ENCODE results near the gene FAM131A.

Gene FAM131A, protein sequence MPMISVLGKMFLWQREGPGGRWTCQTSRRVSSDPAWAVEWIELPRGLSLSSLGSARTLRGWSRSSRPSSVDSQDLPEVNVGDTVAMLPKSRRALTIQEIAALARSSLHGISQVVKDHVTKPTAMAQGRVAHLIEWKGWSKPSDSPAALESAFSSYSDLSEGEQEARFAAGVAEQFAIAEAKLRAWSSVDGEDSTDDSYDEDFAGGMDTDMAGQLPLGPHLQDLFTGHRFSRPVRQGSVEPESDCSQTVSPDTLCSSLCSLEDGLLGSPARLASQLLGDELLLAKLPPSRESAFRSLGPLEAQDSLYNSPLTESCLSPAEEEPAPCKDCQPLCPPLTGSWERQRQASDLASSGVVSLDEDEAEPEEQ

DNA sequence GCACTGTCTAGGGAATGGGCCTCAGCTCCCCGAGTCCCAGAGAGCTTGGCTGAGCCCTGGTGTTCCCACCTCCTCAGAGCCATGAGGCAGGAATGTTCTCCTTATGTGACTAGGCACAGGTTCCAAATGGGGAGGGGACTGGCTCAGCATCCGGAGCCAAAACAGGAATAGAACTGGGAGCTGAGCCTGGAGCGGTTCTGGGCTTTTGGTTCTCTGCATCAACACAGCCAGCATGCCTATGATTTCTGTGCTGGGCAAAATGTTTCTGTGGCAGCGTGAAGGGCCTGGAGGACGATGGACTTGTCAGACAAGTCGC is at the start of gene FAM131A:
FAM131A (plus strand) TSS at position 202 of the 316 bp plus-strand sequence; CDS start at position 233, 31 bp downstream.
- DNase-seq, result no peak

DNA sequence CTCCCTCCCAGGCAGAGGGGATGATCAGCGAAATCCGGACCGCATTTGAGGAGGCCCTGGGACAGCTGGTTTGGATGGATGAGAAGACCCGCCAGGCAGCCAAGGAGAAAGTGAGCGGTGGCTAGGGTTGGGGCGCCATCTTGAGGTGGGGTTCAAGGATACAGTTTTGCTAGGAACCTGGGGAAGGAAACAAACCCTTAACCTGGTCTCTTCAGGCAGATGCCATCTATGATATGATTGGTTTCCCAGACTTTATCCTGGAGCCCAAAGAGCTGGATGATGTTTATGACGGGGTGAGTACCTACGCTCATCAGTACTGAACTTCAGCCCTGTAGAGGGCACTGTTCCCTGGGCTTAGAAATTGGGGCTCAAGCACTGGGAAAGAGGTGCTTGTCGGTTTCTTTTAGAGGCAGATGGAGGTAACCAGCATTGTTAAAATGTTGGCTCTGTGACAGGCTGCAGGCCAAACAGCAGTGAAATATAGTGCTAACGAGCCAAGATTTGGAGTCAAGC is 47.9 kb upstream of the FAM131A start:
- DNase-seq, result peak; percentile 55 to 63

DNA sequence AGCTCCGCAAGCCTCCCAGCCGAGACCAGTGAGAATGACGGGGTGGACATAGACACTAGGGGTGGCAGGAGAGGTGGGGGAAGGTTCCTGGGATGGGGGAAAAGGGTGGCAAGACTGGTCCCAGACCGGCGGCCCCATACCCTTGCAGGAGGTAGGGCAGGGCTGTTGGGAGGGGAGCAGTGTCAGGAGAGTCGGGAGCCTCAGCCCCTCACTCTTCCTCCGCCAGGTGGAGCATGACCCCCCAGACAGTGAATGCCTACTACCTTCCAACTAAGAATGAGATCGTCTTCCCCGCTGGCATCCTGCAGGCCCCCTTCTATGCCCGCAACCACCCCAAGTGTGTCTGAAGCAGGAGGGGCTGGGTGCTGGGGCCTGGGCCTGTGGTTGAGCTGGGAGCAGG is 47.1 kb upstream of the FAM131A start:
- no peak for DNase-seq

DNA sequence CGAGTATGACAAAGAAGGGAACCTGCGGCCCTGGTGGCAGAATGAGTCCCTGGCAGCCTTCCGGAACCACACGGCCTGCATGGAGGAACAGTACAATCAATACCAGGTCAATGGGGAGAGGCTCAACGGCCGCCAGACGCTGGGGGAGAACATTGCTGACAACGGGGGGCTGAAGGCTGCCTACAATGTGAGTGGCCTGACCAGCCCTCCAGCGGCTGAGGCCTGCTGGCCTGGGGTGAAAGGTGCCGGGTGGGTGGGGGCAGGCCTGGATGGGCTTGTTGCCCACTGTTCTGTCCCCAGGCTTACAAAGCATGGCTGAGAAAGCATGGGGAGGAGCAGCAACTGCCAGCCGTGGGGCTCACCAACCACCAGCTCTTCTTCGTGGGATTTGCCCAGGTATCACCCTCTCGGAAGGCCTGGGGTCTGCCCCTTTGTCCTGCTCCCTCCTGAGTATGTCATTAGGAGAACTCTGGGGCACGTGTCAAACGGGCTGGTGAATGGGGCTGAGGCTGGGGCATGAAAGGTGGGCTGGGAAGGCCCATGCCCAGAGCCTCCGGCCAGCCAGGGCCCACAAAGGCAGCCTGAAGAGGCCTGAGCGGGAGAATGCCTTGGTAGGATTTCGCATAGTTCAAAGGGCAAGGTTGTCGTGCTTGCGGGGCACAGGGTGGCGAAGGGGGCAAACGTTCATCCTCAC is 46.2 kb upstream of the FAM131A start:
- DNase-seq, result no peak

DNA sequence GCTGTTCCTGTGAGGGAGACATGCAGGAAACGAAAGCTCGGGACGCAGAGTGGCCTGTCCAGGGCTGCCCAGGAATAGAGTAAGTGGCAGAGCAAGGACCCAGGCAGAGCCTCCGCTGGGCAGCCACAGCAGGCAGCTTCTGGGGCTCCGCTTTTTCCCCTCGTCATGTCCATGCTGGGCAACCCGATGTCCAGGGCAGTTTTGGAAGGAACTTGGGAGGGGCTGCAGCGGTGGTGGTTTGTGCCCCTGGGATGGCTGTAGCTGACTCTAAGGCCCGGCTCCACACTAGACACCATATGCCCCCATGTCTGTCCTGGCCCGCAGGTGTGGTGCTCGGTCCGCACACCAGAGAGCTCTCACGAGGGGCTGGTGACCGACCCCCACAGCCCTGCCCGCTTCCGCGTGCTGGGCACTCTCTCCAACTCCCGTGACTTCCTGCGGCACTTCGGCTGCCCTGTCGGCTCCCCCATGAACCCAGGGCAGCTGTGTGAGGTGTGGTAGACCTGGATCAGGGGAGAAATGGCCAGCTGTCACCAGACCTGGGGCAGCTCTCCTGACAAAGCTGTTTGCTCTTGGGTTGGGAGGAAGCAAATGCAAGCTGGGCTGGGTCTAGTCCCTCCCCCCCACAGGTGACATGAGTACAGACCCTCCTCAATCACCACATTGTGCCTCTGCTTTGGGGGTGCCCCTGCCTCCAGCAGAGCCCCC is 45.5 kb upstream of the FAM131A start:
- no peak for DNase-seq

DNA sequence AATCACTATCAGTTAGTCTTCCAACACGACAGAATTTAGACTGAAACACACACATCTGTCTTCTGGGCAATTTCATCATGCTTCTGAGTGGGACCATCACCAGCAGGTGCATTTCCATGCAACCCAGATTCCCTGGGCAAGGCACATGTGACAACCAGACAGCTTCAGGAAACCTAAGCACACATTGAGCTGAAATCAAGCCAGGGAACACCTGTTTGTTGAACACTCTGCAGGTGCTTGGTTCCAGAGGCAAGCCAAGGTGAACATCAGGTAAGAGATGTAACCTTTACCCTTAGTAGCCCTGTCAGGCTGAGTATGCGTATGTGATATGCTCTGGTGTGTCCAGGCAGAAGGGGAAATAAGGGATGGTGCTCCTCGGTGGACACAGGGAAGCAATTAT is 41.6 kb upstream of the FAM131A start:
- DNase-seq, result no peak

DNA sequence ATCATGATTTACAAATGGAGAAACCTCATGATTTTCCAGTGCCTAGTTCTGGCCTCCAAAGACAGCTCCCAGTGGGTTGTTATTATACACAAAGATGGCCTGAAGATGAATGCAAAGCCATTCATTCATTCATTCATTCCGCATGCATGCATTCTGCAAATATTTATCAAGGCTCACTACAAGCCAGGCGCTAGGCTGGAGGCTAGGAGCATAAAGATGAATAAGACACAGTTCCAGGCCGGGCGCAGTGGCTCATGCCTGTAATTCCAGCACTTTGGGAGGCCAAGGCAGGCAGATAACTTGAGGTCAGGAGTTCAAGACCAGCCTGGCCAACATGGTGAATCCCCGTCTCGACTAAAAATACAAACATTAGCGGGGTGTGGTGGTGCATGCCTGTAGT is 40.8 kb upstream of the FAM131A start:
- no peak for DNase-seq

DNA sequence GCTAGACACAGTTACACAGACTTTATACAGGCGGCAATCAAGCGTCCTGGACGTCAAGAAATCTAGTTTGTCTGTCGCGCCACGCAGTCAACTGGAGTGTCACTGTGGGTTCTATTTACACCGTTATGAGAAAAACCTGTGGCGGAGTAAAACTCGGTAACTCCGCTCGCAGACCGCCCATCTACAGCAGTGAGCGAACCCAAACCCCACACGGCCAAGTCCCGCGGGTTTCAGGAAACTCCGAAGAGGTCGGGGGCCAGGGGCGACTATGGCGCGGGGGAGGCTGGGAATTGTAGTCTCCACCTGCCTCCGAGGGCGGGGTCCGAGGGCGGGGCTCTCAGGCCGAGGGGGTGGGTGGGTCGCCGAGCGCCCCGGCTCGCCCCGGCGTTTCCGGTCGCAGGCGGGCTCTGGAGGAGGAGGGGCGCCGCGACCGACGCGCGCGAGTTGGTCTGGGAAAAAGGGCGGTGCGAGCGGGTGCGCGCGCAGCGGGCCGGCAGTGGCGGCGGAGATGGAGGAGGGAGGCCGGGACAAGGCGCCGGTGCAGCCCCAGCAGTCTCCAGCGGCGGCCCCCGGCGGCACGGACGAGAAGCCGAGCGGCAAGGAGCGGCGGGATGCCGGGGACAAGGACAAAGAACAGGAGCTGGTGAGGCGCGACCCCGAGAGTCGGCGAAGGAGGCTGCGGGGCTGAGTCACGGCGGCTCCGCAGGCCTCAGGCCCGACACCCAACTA is 38.5 kb upstream of the FAM131A start, which contains the start of gene PSMD2:
PSMD2 (plus strand) TSS at position 483 of the 729 bp plus-strand sequence; CDS start at position 509, 26 bp downstream.
- peak; percentile 97 to 98 for DNase-seq

DNA sequence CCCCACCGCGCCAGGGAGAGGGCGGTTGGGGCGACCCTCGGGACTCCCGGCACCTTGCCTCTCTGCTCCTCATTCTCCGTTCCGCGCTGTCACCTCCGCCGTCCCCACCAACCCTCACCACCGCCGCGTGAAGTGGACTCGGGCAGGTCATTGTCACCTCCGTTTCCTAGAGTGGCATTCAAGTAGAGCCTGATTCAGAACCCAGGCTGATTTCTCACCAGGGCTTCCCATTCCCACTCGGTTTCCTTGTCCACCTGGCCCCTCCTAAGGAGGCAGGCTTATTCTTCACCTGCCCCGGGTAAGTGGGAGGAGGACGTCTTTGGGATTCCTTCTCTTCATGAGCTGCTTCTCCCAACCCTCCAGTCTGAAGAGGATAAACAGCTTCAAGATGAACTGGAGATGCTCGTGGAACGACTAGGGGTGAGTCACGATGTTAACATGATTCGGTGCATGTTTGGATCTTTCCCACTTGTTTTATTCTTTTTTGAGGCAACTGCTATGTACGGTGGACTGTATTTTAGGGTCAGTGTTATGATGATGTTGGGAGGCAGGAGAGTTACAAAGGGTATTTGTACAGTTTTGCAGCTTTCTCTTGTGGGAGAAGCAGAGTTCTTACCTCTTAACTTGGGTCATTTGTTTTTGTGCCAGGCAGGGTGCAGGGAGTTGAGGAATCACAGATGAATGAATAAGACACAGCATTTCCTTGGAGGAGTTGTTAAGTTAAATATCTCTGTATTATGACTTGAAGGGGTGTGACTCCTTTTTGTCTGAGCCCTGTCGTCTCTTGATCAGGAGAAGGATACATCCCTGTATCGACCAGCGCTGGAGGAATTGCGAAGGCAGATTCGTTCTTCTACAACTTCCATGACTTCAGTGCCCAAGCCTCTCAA is 37.7 kb upstream of the FAM131A start:
- no peak for DNase-seq

DNA sequence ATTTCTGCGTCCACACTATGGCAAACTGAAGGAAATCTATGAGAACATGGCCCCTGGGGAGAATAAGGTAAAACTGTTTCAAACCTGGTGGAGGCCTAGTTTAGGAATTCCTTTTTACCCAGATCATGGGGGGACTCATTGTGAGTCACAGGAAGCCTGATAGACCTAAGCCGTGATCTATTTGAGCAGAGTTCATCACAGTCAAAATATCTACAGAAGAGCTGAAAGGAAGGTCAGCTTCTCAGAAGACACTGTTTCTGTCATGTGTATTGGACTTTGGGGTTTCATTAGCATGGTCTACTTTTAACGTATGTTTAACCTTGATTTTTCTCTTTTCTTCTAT is 37.1 kb upstream of the FAM131A start:
- DNase-seq, result no peak

DNA sequence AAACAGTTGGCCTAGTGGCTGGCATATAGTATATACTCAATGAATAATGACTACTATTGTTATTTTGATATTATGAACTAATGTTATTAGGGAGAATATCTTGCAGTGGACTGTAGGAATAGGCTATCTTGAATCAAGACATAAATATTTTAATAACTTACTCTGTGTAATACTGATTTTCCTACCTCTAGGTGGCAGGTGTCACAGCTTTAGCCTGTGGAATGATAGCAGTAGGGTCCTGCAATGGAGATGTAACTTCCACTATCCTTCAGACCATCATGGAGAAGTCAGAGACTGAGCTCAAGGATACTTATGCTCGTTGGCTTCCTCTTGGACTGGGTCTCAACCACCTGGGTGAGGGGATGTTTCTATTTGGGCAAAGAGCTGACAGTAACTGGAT is 31.8 kb upstream of the FAM131A start:
- DNase-seq, result no peak

DNA sequence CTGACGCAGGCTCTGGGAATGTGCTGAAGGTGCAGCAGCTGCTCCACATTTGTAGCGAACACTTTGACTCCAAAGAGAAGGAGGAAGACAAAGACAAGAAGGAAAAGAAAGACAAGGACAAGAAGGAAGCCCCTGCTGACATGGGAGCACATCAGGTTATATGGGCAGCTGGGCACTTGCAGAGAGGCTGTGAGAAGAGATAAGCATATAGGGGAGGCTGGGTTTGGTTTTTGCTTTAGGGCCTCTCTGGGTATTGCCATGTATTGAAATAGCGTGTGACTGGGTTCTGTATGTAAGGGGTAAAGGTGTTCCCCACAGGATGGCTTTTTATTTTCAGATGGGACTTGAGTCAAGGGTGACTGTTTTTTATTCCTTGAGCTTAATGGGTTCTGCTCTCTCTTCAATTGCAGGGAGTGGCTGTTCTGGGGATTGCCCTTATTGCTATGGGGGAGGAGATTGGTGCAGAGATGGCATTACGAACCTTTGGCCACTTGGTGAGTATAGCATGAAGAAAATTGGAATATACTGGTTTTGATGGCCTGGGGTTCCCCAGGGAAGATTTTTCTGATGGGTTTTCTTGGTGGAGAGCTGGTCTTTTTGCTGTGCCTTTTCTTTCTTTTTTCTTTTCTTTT is 30.9 kb upstream of the FAM131A start:
- DNase-seq, result no peak

DNA sequence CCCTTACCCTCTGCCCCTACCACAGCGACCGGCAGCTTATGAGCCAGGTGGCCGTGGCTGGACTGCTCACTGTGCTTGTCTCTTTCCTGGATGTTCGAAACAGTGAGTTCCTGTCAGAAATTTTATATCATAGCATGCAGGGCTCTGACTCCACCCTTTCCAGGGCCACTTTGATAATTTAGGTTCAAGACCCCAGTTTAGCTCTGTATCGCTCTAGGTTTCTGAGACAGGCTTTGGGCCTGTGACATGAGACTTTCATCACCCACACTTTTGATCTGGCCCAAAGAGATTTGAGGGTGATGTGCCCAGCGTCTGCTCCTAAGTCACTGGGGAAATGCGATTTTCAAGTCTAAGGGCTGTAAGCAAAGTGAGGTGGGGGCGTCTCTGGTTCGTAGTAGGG is 29.5 kb upstream of the FAM131A start:
- DNase-seq, result no peak

DNA sequence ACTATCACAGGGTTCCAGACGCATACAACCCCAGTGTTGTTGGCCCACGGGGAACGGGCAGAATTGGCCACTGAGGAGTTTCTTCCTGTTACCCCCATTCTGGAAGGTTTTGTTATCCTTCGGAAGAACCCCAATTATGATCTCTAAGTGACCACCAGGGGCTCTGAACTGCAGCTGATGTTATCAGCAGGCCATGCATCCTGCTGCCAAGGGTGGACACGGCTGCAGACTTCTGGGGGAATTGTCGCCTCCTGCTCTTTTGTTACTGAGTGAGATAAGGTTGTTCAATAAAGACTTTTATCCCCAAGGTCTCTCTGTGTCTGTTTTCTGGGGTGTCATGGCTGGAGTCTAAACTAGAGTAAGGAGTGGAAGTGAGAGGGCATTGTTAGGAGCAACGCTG is 28.7 kb upstream of the FAM131A start:
- DNase-seq, result no peak

DNA sequence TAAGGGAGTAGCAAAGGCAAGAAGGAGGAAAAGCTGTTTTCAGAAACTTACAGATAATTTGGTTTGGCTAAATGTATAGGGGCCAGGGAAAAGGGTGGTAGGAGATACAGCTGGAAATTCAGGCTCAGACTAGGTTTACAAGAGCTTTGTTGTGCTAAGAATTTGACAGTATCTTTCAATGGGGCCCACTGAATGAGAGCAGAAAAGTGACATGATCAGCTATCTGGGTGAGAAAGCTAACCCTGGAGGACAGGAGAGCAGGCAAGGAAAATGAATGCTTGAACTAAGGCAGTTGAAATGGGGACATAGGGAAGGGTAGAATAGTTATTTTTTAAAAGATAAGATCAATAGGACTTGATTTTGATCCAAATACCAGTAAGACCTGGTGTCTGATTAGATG is 25.8 kb upstream of the FAM131A start:
- no peak for DNase-seq

DNA sequence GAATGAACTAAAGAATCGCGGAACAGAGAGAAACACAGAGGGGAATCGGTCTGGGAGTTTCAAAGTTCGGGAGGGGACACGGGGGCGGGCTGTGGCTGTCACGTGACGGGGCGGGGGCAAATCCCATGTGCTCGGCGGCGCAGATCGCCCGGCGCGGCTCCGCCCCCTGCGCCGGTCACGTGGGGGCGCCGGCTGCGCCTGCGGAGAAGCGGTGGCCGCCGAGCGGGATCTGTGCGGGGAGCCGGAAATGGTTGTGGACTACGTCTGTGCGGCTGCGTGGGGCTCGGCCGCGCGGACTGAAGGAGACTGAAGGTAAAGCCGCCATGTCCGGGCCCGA is 23.1 kb upstream of the FAM131A start, which contains the start of gene EIF4G1:
EIF4G1 (plus strand) TSS at position 244 of the 337 bp plus-strand sequence. CDS start 1,191 bp downstream, outside the sequence.
- DNase-seq, result peak; percentile 90 to 93

DNA sequence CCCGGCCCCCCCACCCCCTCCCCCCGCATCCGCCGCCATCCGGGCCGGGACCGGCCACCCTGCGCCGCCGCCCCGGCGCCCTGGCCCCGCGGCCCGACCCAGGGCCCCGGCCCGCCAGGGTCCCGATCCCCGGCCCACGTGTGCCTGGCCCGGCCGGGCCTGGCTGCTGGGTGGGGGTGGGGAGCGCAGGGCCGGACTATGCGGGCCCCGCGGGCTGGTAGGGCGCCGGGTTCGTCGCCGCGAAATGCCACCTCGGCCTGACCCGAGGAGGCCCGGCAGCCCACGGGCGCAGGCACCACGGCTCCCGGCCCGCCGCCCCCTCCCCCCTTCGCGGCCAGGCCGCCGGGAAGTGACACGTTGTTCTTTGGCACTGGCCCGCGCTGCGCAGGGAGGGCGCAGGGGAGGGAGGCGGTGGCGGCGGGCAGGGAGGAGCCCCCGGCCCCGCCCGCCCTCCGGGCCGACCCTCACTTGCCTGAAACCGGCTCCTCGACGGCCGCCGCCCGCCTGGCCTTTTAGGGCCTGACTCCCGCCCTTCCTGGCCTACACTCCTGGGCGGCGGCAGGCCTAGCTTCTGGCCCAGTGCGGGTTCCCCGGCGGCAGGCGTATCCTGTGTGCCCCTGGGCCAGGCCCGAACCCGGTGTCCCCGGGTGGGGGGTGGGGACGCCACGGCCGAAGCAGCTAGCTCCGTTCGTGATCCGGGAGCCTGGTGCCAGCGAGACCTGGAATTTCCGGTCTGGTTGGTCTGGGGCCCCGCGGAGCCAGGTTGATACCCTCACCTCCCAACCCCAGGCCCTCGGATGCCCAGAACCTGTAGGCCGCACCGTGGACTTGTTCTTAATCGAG is 22.5 kb upstream of the FAM131A start:
- peak; percentile 59 to 65 for DNase-seq

DNA sequence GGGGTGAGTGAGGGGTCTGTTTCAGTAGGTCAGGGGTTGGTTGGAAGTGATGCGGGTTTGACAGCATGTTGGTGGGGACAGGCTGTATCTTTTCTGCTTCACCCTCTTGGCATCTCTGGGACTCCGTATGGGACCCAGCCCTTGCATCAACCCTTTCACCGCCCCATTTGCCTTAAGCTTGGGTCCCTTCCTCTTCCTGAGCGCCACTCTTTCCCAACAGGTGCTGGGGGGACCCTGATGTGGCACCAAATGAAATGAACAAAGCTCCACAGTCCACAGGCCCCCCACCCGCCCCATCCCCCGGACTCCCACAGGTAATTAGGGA is 21.9 kb upstream of the FAM131A start:
- no peak for DNase-seq

DNA sequence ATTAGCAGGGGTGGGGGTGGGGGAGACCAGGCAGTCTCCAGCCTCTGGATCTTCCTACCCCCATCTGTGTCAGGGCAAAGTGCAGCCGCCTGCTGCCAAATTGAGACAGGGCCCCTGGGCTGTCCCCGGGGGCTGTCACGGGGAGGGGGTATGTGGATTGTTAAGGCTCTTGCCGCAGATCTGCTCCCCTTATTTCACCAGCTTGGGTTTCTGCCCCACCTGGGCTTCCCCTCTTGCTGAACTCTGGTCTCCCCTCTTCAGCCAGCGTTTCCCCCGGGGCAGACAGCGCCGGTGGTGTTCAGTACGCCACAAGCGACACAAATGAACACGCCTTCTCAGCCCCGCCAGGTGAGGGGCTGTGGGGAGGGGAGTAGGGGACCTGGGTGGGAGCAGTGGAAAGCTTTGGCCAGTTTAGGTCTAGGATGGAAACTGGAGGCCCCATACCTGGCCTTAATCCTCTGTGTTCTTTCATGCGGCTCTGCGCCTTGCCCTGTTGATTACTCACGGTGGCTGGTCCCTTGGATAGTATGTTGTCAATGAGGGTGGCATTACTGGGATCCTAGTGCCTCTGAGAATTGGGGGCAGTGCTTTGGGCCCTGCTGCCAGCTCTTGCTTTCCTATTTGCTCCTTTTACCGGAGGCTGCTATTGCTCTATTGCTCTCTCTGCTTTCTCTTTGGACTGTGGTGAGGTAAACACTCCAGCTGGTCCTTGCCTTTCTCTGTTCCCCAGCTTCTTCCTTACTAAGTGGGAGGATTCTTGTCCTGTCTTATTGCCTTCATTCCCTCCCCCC is 21.3 kb upstream of the FAM131A start:
- no peak for DNase-seq

DNA sequence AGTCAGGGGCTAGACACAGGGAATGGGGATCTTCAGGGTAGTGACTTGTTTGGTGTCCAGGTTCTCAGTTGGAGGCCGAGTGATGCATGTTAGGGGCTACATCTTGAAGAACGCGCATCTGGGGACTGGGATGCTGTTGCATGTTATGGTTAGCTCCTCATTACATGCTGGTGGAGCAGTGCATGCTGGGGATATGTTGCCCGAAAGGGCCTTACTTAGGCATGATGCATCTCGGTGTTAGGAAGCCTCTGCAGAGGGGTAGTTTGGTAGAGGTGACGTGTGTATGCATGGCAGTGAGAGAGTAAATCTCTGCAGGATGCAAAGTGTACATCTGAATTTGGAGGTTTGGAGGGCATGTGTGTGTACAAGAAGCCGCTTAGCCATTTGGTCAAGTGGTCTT is 20.6 kb upstream of the FAM131A start:
- DNase-seq, result no peak

All from stimulated activated CD4-positive, alpha-beta T cell treated with anti-CD3 and anti-CD28 coated beads, Interleukin-4, amount 100 ng/mL, for 4 hours (primary cell).